ENCODE data around the gene GJD2. TPM values are rescaled to one million over a fixed set of nuclear protein-coding genes. Genes with fewer than 3 reads are reported as not detected.
A peak's percentile ranks its signal among the peaks of the same experiment; 100 is the strongest.

GJD2 gene
- total RNA-seq, 2 donors from 2014 or later, result not detected

GRCh38 chr15:34760909-34761308 lies 6.1 kb upstream of the GJD2 start:
- DNase-seq, result no peak
- no peaks in the 10 kb centered on the region for H3K9me3 Mint-ChIP-seq
- H3K4me1 Mint-ChIP-seq (ENCODE audit: low read depth), result no peaks in the 10 kb centered on the region

GRCh38 chr15:34759992-34760391 lies 5.2 kb upstream of the GJD2 start:
- peaks cover 43% of the 10 kb centered on the region for H3K27me3 Mint-ChIP-seq (ENCODE audit: low read depth)

More at GRCh38 chr15:34760909-34761308, 6.1 kb upstream of the GJD2 start:
- no peak overlapping the region for H3K27ac Mint-ChIP-seq
- no peak for ATAC-seq (replicated peaks in 1 of 2)
- peaks cover 35% of the 10 kb centered on the region for H3K27me3 Mint-ChIP-seq (ENCODE audit: low read depth)
- no peak overlapping the region for H3K4me3 Mint-ChIP-seq
- no peaks in the 10 kb centered on the region for H3K36me3 Mint-ChIP-seq (ENCODE audit: insufficient read depth in 2 of 2)

GRCh38 chr15:34759347-34759746 lies 4.5 kb upstream of the GJD2 start:
- ATAC-seq (replicated peaks in 1 of 2) (no peak), DNase-seq (no peak)
- Mint-ChIP-seq H3K4me1 (ENCODE audit: low read depth) (no peaks in the 10 kb centered on the region), H3K27ac (no peak overlapping the region), H3K27me3 (ENCODE audit: low read depth) (peaks cover 43% of the 10 kb centered on the region), H3K36me3 (ENCODE audit: insufficient read depth in 2 of 2) (no peaks in the 10 kb centered on the region), H3K9me3 (no peaks in the 10 kb centered on the region), H3K4me3 (no peak overlapping the region)

More at GRCh38 chr15:34759992-34760391, 5.2 kb upstream of the GJD2 start:
- Mint-ChIP-seq H3K36me3 (ENCODE audit: insufficient read depth in 2 of 2) (no peaks in the 10 kb centered on the region), H3K9me3 (no peaks in the 10 kb centered on the region), H3K4me3 (no peak overlapping the region), H3K4me1 (ENCODE audit: low read depth) (no peaks in the 10 kb centered on the region), H3K27ac (no peak overlapping the region)
- DNase-seq, result no peak
- ATAC-seq (replicated peaks in 1 of 2), result peak in 1 of 2 donors; percentile 62

GRCh38 chr15:34757262-34757661 lies 2.5 kb upstream of the GJD2 start:
- H3K27me3 Mint-ChIP-seq (ENCODE audit: low read depth), result peaks cover 63% of the 10 kb centered on the region
- H3K36me3 Mint-ChIP-seq (ENCODE audit: insufficient read depth in 2 of 2), result no peaks in the 10 kb centered on the region
- H3K4me1 Mint-ChIP-seq (ENCODE audit: low read depth), result no peaks in the 10 kb centered on the region
- DNase-seq, result no peak
- H3K27ac Mint-ChIP-seq, result no peak overlapping the region
- no peak for ATAC-seq (replicated peaks in 1 of 2)
- no peaks in the 10 kb centered on the region for H3K9me3 Mint-ChIP-seq
- H3K4me3 Mint-ChIP-seq, result no peak overlapping the region

DNA sequence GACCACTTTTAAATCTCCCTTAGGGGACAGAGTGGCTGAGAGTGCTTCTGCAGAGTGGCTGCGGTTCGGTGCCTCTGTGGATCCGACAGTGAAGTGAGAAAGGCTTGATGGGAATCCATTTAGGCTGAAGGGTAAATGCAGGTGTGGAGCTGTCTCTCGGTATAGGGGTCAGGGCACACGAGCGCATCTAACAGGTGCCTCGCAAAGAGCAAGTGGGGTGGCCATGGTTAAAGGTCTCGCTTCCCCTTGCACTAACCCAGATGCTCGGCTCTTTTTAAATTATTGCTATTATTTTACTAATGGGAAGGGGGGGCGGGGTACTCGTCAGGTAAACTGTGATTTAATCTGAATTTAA lies 598 bp upstream of the GJD2 start:
- Mint-ChIP-seq H3K9me3 (no peaks in the 10 kb centered on the region), H3K4me1 (ENCODE audit: low read depth) (no peaks in the 10 kb centered on the region), H3K36me3 (ENCODE audit: insufficient read depth in 2 of 2) (no peaks in the 10 kb centered on the region), H3K4me3 (peak overlapping the region in 1 of 2 donors; percentile 35), H3K27me3 (ENCODE audit: low read depth) (peaks cover 62% of the 10 kb centered on the region), H3K27ac (no peak overlapping the region)
- DNase-seq (no peak), ATAC-seq (replicated peaks in 1 of 2) (no peak)

DNA sequence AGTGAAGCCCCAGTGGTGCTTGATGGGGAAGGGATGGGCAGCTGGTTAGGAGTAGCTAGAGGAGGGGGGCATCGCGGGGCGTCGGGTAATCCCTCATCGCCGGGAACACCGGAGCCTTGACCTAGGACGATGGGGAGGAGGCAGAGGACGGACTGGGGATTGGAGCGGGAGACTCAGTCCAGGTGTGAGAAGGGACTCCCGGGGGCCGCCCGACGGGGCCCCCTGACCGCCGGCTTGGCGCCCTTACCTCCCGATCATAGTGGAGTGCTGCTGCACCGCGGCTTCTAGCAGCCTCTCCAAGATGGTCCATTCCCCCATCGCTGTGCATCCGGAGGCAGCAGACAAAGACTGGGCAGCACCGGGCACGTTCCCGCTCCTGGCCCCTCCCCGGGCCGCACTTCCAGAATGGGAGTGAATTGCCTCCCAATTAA lies 612 bp downstream of the GJD2 start:
- Mint-ChIP-seq H3K27ac (no peak overlapping the region), H3K36me3 (ENCODE audit: insufficient read depth in 2 of 2) (no peaks in the 10 kb centered on the region), H3K4me1 (ENCODE audit: low read depth) (no peaks in the 10 kb centered on the region), H3K27me3 (ENCODE audit: low read depth) (peaks cover 67% of the 10 kb centered on the region), H3K4me3 (peak overlapping the region; percentile 41 to 63), H3K9me3 (no peaks in the 10 kb centered on the region)
- DNase-seq (no peak), ATAC-seq (replicated peaks in 1 of 2) (no peak)

GRCh38 chr15:34753236-34753894 lies 1.4 kb downstream of the GJD2 start:
- H3K36me3 Mint-ChIP-seq (ENCODE audit: insufficient read depth in 2 of 2), result no peaks in the 10 kb centered on the region
- peaks cover 73% of the 10 kb centered on the region for H3K27me3 Mint-ChIP-seq (ENCODE audit: low read depth)
- ATAC-seq (replicated peaks in 1 of 2) (no peak), DNase-seq (no peak)
- H3K4me1 Mint-ChIP-seq (ENCODE audit: low read depth), result no peaks in the 10 kb centered on the region
- no peak overlapping the region for H3K4me3 Mint-ChIP-seq
- H3K27ac Mint-ChIP-seq, result no peak overlapping the region
- no peaks in the 10 kb centered on the region for H3K9me3 Mint-ChIP-seq

DNA sequence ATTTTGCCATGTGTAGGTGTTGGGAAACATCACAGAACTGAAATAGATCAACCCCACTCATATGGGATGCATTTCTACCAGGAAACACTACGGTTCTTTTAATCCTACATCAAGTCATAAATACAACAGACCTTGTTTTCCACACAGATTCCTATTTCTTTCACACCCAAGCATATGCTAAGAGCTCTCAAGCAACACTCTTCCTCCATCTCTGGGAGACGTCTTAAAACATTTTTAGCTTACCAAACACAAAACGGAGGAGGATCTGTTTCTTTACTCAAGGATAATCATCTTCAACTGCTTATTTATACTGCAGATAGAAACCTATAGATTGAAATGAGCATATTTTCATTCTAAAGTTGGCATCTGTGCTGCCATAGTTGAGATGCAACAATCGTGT lies 5.1 kb downstream of the GJD2 start:
- Mint-ChIP-seq H3K4me1 (ENCODE audit: low read depth) (no peaks in the 10 kb centered on the region), H3K27ac (no peak overlapping the region), H3K27me3 (ENCODE audit: low read depth) (peaks cover 67% of the 10 kb centered on the region), H3K4me3 (no peak overlapping the region), H3K9me3 (peaks cover 0 to 3% of the 10 kb centered on the region in 2 donors), H3K36me3 (ENCODE audit: insufficient read depth in 2 of 2) (no peaks in the 10 kb centered on the region)
- DNase-seq (no peak), ATAC-seq (replicated peaks in 1 of 2) (no peak)

GRCh38 chr15:34739346-34739745 lies 15.5 kb downstream of the GJD2 start:
- Mint-ChIP-seq H3K9me3 (no peaks in the 10 kb centered on the region), H3K36me3 (ENCODE audit: insufficient read depth in 2 of 2) (no peaks in the 10 kb centered on the region), H3K27me3 (ENCODE audit: low read depth) (peaks cover 21% of the 10 kb centered on the region), H3K27ac (no peak overlapping the region), H3K4me3 (no peak overlapping the region), H3K4me1 (ENCODE audit: low read depth) (no peaks in the 10 kb centered on the region)
- no peak for DNase-seq
- ATAC-seq (replicated peaks in 1 of 2), result no peak

GRCh38 chr15:34738002-34738401 lies 16.8 kb downstream of the GJD2 start:
- Mint-ChIP-seq H3K27ac (no peak overlapping the region), H3K27me3 (ENCODE audit: low read depth) (peaks cover 15% of the 10 kb centered on the region), H3K36me3 (ENCODE audit: insufficient read depth in 2 of 2) (no peaks in the 10 kb centered on the region), H3K4me3 (no peak overlapping the region), H3K4me1 (ENCODE audit: low read depth) (no peaks in the 10 kb centered on the region), H3K9me3 (no peaks in the 10 kb centered on the region)
- ATAC-seq (replicated peaks in 1 of 2) (no peak), DNase-seq (no peak)

- Mint-ChIP-seq H3K27ac (no peak overlapping the region), H3K27me3 (ENCODE audit: low read depth) (peaks cover 15% of the 10 kb centered on the region), H3K36me3 (ENCODE audit: insufficient read depth in 2 of 2) (no peaks in the 10 kb centered on the region), H3K4me3 (no peak overlapping the region), H3K4me1 (ENCODE audit: low read depth) (no peaks in the 10 kb centered on the region), H3K9me3 (no peaks in the 10 kb centered on the region)
- ATAC-seq (replicated peaks in 1 of 2) (no peak), DNase-seq (no peak)
Observed at GRCh38 chr15:34737477-34737876, 17.3 kb downstream of the GJD2 start.

DNA sequence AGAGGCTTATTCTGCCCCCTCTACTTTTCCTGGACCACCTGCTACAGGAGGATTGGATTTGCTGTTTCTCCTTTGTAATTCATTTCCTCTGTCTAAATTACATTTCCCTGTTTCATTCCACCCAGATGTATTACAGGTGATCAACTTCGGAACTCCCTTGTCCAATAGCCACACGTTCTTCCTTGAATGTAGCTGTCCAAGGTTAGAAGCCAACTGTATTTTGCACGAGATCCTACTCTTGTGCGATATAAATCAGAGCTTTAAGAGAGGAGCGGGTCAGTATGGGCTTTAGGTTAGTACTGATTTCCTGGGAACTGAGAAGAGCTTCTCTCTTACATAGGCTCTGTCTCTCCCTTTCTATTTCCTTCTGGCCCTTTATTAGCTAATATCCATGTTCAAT lies 20.5 kb downstream of the GJD2 start:
- Mint-ChIP-seq H3K27ac (no peak overlapping the region), H3K9me3 (no peaks in the 10 kb centered on the region), H3K36me3 (ENCODE audit: insufficient read depth in 2 of 2) (no peaks in the 10 kb centered on the region), H3K27me3 (ENCODE audit: low read depth) (no peaks in the 10 kb centered on the region), H3K4me3 (no peak overlapping the region), H3K4me1 (ENCODE audit: low read depth) (no peaks in the 10 kb centered on the region)
- ATAC-seq (replicated peaks in 1 of 2) (no peak), DNase-seq (no peak)

- no peaks in the 10 kb centered on the region for H3K27me3 Mint-ChIP-seq (ENCODE audit: low read depth)
- H3K9me3 Mint-ChIP-seq, result no peaks in the 10 kb centered on the region
- no peaks in the 10 kb centered on the region for H3K36me3 Mint-ChIP-seq (ENCODE audit: insufficient read depth in 2 of 2)
- DNase-seq, result no peak
- H3K4me3 Mint-ChIP-seq, result no peak overlapping the region
- ATAC-seq (replicated peaks in 1 of 2), result no peak
- H3K4me1 Mint-ChIP-seq (ENCODE audit: low read depth), result no peaks in the 10 kb centered on the region
- H3K27ac Mint-ChIP-seq, result no peak overlapping the region
Observed at GRCh38 chr15:34733621-34734020, 21.2 kb downstream of the GJD2 start.

GRCh38 chr15:34732430-34732829 lies 22.4 kb downstream of the GJD2 start:
- no peaks in the 10 kb centered on the region for H3K4me1 Mint-ChIP-seq (ENCODE audit: low read depth)
- no peak overlapping the region for H3K4me3 Mint-ChIP-seq
- H3K27me3 Mint-ChIP-seq (ENCODE audit: low read depth), result peaks cover 10% of the 10 kb centered on the region
- H3K27ac Mint-ChIP-seq, result no peak overlapping the region
- DNase-seq, result no peak
- H3K9me3 Mint-ChIP-seq, result peaks cover 0 to 2% of the 10 kb centered on the region in 2 donors
- no peaks in the 10 kb centered on the region for H3K36me3 Mint-ChIP-seq (ENCODE audit: insufficient read depth in 2 of 2)
- ATAC-seq (replicated peaks in 1 of 2), result no peak

Measured in activated T-cell treated with anti-CD3 and anti-CD28 coated beads, Interleukin-2, amount 50 U/mL, for 72 hours (primary cell).